Right cardiac atrium (tissue), 5 donors: ENCODE results near the gene PRRG3. TPM values are rescaled to one million over a fixed set of nuclear protein-coding genes. Genes with fewer than 3 reads are reported as not detected.

Experiments used
- ATAC-seq, 2 donors: fragments of 200-7000 bp; cut with Tn5 transposase; one replicate each; pipeline versions ENCODE4 v1.8.0 to v1.9.1; 2020; ENCODE audit warnings: moderate library complexity in 2 of 2, mild to moderate bottlenecking in 1 of 2
- DNase-seq, 3 donors: peaks; one replicate each; pipeline ENCODE4 v3.0.0-alpha.2; 2020
- H3K27ac ChIP-seq: one replicate; pipeline ENCODE4 v1.5.1; 2013; ENCODE audit warnings: mild to moderate bottlenecking, low read length, control low read depth, moderate library complexity
- H3K27me3 ChIP-seq: one replicate; pipeline ENCODE4 v1.6.1; 2013; ENCODE audit not compliant: control insufficient read depth, insufficient read depth
- H3K4me1 ChIP-seq: one replicate; pipeline ENCODE4 v1.6.1; 2013; ENCODE audit warnings: low read length; ENCODE audit not compliant: control insufficient read depth, insufficient read depth
- H3K4me3 ChIP-seq: one replicate; pipeline ENCODE4 v1.5.1; 2013; ENCODE audit warnings: low read length, control low read depth
- H3K9me3 ChIP-seq: one replicate; pipeline ENCODE4 v1.6.1; 2013; ENCODE audit warnings: low read length; ENCODE audit not compliant: control insufficient read depth
- WGBS: extraction: QIAGEN DNeasy Blood & Tissue Kit; methylation state at CpG from one replicate; pipeline ENCODE4 v1.1.7; 2013; 5-methylcytosine and 5-hydroxymethylcytosine counted together
- intact Hi-C, 4 donors: fragments of 100-400 bp; cut with DNase I; formaldehyde crosslinking; loops; one replicate each; pipeline versions ENCODE4 v1.11.0 to v1.14.0; 2022 to 2023
- polyA plus RNA-seq: library from polyadenylated mRNA; stranded (reverse); fragments of 200-250 nt; gene quantifications from one replicate; pipeline ENCODE4 v1.2.3, GENCODE V29; 2013
- total RNA-seq, 4 donors: library from RNA; stranded (reverse); fragmentation: NEBNext Ultra II Directional; extraction: Animal tissue kit (Norgen Biotek cat#: 25700); gene quantifications; one replicate each; pipeline ENCODE4 v1.2.1, GENCODE V29; 2021
- donor health status: healthy with polysubstance abuse.
- donor health status: DM: no; HTN: yes; CAD: no.
- donor health status: DM: no; HTN: no; CAD: no.
- donor health status: DM: no; HTN: yes; CAD: no; lungs with severe emphysema.
- donor health status: DM: yes; HTN: yes; CAD: no.

Gene PRRG3
- total and polyA plus RNA-seq, 5 donors: 0.27 to 1.3 (median 0.79) TPM

- Histone ChIP-seq H3K9me3 (no peaks in the 10 kb centered on the region), H3K4me1 (no peaks in the 10 kb centered on the region), H3K27ac (no peak overlapping the region), H3K27me3 (no peaks in the 10 kb centered on the region), H3K4me3 (no peak overlapping the region)
- DNase-seq: no peak
- WGBS: 95% methylated on average over 21 of the region's 21 CpGs
- intact Hi-C loops: no loop called here
- ATAC-seq: no peak
Measured at GRCh38 chrX:151743651-151744470, 48.6 kb downstream of the PRRG3 start.

GRCh38 chrX:151745651-151746050, 50.4 kb downstream of the PRRG3 start:
- no peaks in the 10 kb centered on the region for H3K4me1 ChIP-seq
- H3K4me3 ChIP-seq: no peak overlapping the region
- no peak overlapping the region for H3K27ac ChIP-seq
- DNase-seq: no peak
- no peaks in the 10 kb centered on the region for H3K27me3 ChIP-seq
- WGBS: 88% methylated on average over 6 of the region's 6 CpGs
- H3K9me3 ChIP-seq: no peaks in the 10 kb centered on the region
- no peak for ATAC-seq
- intact Hi-C loops: loop anchor here in 1 of 4 donors (5.0 kb wide), 1 partner anchor 892 kb away; the partner anchor contains the start of gene GABRQ

GRCh38 chrX:151746502-151746901, 51.2 kb downstream of the PRRG3 start:
- no peak for ATAC-seq
- H3K4me1 ChIP-seq: no peaks in the 10 kb centered on the region
- DNase-seq: no peak
- no peaks in the 10 kb centered on the region for H3K9me3 ChIP-seq
- H3K4me3 ChIP-seq: no peak overlapping the region
- H3K27me3 ChIP-seq: no peaks in the 10 kb centered on the region
- WGBS: 57% methylated on average over 2 of the region's 2 CpGs
- intact Hi-C loops: loop anchor here in 1 of 4 donors (5.0 kb wide), 1 partner anchor 891 kb away; the partner anchor contains the start of gene GABRQ
- no peak overlapping the region for H3K27ac ChIP-seq

- no peak for ATAC-seq
- no peak for DNase-seq
- no peaks in the 10 kb centered on the region for H3K9me3 ChIP-seq
- no peaks in the 10 kb centered on the region for H3K27me3 ChIP-seq
- no peak overlapping the region for H3K27ac ChIP-seq
- H3K4me1 ChIP-seq: no peaks in the 10 kb centered on the region
- H3K4me3 ChIP-seq: no peak overlapping the region
- WGBS: 96% methylated on average over 5 of the region's 5 CpGs
- intact Hi-C loops: loop anchor here (5.0 to 10.0 kb wide), 3 partner anchors 877 to 1064 kb away; no protein-coding TSS in a partner anchor
Measured at GRCh38 chrX:151750511-151750910, 55.3 kb downstream of the PRRG3 start.

- no peak overlapping the region for H3K4me3 ChIP-seq
- ATAC-seq (no peak), DNase-seq (no peak)
- no peaks in the 10 kb centered on the region for H3K9me3 ChIP-seq
- no peak overlapping the region for H3K27ac ChIP-seq
- H3K27me3 ChIP-seq: no peaks in the 10 kb centered on the region
- intact Hi-C loops: loop anchor here (2.0 to 10.0 kb wide), 4 partner anchors 874 to 1062 kb away; no protein-coding TSS in a partner anchor
- H3K4me1 ChIP-seq: no peaks in the 10 kb centered on the region
- WGBS: 66% methylated on average over 5 of the region's 5 CpGs
Measured at GRCh38 chrX:151752847-151753246, 57.6 kb downstream of the PRRG3 start.

GRCh38 chrX:151753313-151754046, 58.2 kb downstream of the PRRG3 start:
- peak; percentile 49 to 79 (median 78) for DNase-seq
- WGBS: 10% methylated on average over 22 of the region's 22 CpGs

GRCh38 chrX:151754047-151754429, 58.8 kb downstream of the PRRG3 start:
- ATAC-seq: no peak

More at GRCh38 chrX:151753313-151754046, 58.2 kb downstream of the PRRG3 start:
- Histone ChIP-seq H3K4me1 (no peaks in the 10 kb centered on the region), H3K4me3 (no peak overlapping the region), H3K9me3 (no peaks in the 10 kb centered on the region), H3K27ac (no peak overlapping the region), H3K27me3 (no peaks in the 10 kb centered on the region)
- intact Hi-C loops: loop anchor here (2.0 to 10.0 kb wide), 4 partner anchors 874 to 1061 kb away; no protein-coding TSS in a partner anchor
- ATAC-seq: peak; percentile 88 to 90

GRCh38 chrX:151754641-151755215, 59.5 kb downstream of the PRRG3 start:
- intact Hi-C loops: loop anchor here (5.0 to 10.0 kb wide), 3 partner anchors 873 to 1060 kb away; no protein-coding TSS in a partner anchor
- DNase-seq (no peak), ATAC-seq (no peak)
- no peaks in the 10 kb centered on the region for H3K4me1 ChIP-seq
- H3K27me3 ChIP-seq: no peaks in the 10 kb centered on the region
- no peak overlapping the region for H3K4me3 ChIP-seq
- H3K9me3 ChIP-seq: no peaks in the 10 kb centered on the region
- whole genome bisulfite sequencing: 70% methylated on average over 11 of the region's 11 CpGs
- H3K27ac ChIP-seq: no peak overlapping the region

More at GRCh38 chrX:151754047-151754429, 58.8 kb downstream of the PRRG3 start:
- H3K4me3 ChIP-seq: no peak overlapping the region
- H3K4me1 ChIP-seq: no peaks in the 10 kb centered on the region
- no peaks in the 10 kb centered on the region for H3K9me3 ChIP-seq
- intact Hi-C loops: loop anchor here (5.0 to 10.0 kb wide), 3 partner anchors 873 to 1061 kb away; no protein-coding TSS in a partner anchor
- DNase-seq: peak in 1 of 3 donors; percentile 37
- WGBS: 78% methylated on average over 6 of the region's 6 CpGs
- no peaks in the 10 kb centered on the region for H3K27me3 ChIP-seq
- H3K27ac ChIP-seq: no peak overlapping the region
